Measurements from ENCODE around the gene NCOA3.

Gene NCOA3

DNA sequence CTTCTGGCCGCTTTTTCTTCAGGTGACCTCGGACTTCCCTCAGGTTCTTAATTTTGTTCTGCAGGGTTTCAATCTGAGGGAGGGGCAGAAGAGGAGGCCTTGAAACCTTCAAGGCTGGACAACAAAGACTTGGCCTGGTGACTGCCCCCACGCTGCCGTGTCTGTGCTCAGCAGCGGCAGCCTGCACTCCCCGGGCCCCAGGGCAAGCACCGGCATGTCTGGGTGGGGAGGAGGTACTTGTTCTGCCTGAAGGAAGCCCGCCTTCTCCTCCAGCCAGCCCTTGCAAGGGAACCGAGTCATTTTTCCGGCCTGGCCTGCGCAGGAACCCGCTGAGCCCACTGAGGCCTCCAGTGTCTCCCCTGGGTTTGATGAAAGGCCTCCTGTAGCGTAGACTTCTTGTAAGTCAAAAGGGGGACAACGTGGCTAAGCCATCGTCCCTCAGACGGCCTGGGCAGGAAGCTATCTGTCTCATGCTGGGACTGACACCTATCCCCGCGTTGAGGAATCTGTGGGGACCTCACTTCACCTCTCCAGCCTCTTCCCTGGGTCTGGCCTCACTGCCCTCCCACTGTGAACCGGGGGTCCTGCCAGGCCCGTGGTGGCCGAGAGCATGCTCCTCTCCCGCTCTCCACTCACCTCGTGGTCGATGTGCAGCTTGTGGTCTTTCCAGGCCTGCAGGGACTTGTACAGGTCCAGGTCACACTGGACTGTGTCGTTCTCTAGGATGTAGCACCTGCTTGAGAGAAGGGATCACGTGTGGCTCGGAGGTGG, 163.7 kb downstream of the NCOA3 start:
- DNase-seq (ENCODE audit: low read depth) = no peak
- H3K4me3 ChIP-seq (ENCODE audit: control insufficient read depth, low read depth, low read length) = no peak overlapping the region
- no peak for TF ChIP-seq CTCF (IDR thresholded peaks at IDR 0.05; ENCODE audit: control insufficient read depth, insufficient read depth, low read depth, low read length, missing control alignments)

DNA sequence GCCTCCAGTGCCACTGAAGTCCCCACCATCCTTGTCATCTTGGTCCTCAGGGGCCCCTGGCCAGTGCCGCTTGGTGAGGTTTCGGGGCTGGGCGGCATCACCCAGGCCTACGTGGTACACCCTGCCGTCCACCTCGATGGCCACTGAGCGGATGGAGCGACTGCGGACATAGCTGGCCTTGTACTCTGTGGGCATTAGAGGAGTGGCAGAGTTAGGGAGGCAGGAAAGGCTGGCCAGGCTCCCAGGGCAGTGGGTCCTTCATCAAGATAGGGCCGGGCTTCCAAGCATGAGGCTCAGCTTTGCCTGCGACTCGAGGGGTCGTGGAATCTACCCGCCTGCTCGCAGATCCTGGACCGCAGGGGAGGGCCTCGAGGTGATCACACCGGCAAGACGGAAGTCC, 164.6 kb downstream of the NCOA3 start:
- no peak for TF ChIP-seq CTCF (IDR thresholded peaks at IDR 0.05; ENCODE audit: control insufficient read depth, insufficient read depth, low read depth, low read length, missing control alignments)
- DNase-seq (ENCODE audit: low read depth) = no peak
- H3K4me3 ChIP-seq (ENCODE audit: control insufficient read depth, low read depth, low read length) = no peak overlapping the region

DNA sequence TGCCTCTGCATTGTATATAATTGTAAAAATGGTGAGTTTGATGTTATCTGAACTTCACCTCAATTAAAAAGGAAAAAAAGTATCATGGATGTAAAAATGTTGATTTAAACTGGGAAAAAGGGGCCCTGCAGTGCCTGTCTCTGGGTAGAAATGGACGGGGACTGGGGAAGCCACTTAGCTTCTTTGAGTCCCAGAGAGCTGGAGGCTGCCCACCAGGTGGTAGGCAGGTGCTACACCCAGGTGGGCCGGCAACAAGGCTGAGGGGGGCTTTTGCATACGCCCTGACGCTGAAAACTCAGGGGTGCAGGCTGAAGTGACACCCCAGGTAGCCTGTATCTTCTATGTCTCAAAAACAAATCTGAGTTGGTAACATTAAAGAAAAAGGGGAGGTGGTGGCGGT, 165.4 kb downstream of the NCOA3 start:
- DNase-seq (ENCODE audit: low read depth) = no peak
- no peak overlapping the region for H3K4me3 ChIP-seq (ENCODE audit: control insufficient read depth, low read depth, low read length)
- no peak for TF ChIP-seq CTCF (IDR thresholded peaks at IDR 0.05; ENCODE audit: control insufficient read depth, insufficient read depth, low read depth, low read length, missing control alignments)

DNA sequence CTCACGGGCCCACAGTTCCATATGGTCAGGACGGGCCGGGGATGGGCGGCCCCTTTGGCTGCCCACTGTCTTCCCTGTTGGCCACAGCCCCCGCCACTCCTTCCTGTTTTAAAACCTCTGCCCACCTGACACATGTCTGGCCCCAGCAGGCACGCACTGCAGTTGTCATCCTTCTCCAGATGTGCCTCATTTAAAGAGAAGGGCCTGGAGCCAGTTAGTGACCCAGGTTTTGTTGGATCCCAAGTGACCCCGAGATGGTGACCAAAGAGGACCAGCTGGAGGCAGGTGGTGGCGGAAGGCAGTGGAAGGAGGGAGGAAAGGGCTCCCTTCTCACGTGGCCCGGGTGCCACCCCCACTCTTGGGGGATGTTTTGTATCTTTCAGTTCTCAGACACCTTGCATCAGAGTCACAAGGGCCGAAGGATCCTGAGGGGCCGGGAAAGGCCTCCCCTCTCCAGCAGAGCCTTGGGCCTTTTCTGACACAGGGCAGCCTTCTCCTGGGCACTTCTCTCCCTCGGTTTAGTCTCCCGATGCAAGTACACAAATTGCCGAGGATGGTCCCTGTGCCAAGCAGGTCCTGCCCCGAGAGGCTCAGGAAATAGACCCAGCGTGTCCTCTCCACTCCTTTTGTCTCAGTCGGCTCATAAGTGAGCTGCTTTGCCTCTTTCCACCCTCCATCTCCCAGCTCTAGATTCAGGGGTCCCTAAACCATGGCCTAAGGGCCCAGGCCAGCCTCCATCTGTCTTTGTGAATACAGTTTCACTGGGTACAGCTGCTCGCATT, 166.0 kb downstream of the NCOA3 start:
- DNase-seq (ENCODE audit: low read depth) = no peak
- TF ChIP-seq CTCF (IDR thresholded peaks at IDR 0.05; ENCODE audit: control insufficient read depth, insufficient read depth, low read depth, low read length, missing control alignments) = no peak

GRCh38 chr20:47668313-47669151, 166.8 kb downstream of the NCOA3 start:
- DNase-seq (ENCODE audit: low read depth) = no peak
- no peak for TF ChIP-seq CTCF (IDR thresholded peaks at IDR 0.05; ENCODE audit: control insufficient read depth, insufficient read depth, low read depth, low read length, missing control alignments)
- H3K4me3 ChIP-seq (ENCODE audit: control insufficient read depth, low read depth, low read length) = no peak overlapping the region

More for the DNA sequence above, 166.0 kb downstream of the NCOA3 start:
- no peak overlapping the region for H3K4me3 ChIP-seq (ENCODE audit: control insufficient read depth, low read depth, low read length)

DNA sequence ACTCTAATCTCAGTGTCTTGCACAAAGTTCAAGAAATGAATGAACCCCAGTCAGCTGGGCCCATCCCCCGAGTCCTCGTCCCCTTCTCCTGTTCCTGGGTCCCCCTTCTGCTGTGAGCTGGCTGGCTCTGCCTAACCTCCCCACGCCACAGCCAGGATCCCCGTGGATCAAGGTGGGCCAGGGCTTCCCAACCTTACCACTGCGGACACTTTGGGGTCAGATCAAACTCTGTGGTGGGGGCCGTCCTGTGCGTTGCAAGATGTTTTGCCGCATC, 167.4 kb downstream of the NCOA3 start:
- no peak overlapping the region for H3K4me3 ChIP-seq (ENCODE audit: control insufficient read depth, low read depth, low read length)
- no peak for TF ChIP-seq CTCF (IDR thresholded peaks at IDR 0.05; ENCODE audit: control insufficient read depth, insufficient read depth, low read depth, low read length, missing control alignments)
- no peak for DNase-seq (ENCODE audit: low read depth)
